HTERT RPE-1 (cell line): Measurements from ENCODE around the gene CIB1.

ENCODE experiments used
- in situ Hi-C: fragments of 300-500 bp; cut with MboI; formaldehyde crosslinking; loops from 4 replicates; pipeline ENCODE4 v1.14.3; 2020; ENCODE audit warnings: low sequenced_read_pairs

The CIB1 gene

DNA sequence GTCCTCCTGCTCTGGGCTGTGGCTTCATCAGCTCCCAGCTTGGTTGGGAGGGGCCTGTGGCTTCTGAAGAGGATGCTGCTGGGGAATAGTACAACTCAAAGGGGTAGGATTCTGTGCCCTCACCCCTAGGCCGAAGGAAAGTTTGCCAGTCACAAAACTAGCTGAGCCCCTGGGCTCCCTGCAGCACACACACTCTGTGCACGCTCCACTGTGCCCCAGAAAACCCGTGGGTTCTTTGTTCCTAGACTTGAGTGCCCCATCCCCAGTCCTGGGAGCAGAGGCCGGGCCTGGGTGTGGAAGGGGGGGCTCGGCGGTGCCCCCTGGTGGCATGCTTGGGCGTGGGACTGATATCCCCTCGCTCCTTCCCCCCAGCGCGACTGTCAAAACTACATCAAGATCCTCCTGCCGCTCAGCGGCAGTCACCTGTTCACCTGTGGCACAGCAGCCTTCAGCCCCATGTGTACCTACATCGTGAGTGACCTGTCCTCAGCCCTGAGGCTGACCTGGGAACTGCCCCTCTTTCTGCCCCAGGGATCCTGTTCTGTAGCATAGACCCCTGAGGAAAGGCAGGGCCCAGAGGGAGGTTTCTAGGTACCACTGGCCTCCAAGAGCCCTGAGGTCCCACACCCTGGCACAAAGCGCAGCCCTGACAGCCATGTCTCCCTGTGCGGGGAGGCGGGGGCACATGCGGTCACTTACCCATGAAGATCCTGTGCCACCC, 14.2 kb downstream of the CIB1 start:
- in situ Hi-C loops = no loop called here

DNA sequence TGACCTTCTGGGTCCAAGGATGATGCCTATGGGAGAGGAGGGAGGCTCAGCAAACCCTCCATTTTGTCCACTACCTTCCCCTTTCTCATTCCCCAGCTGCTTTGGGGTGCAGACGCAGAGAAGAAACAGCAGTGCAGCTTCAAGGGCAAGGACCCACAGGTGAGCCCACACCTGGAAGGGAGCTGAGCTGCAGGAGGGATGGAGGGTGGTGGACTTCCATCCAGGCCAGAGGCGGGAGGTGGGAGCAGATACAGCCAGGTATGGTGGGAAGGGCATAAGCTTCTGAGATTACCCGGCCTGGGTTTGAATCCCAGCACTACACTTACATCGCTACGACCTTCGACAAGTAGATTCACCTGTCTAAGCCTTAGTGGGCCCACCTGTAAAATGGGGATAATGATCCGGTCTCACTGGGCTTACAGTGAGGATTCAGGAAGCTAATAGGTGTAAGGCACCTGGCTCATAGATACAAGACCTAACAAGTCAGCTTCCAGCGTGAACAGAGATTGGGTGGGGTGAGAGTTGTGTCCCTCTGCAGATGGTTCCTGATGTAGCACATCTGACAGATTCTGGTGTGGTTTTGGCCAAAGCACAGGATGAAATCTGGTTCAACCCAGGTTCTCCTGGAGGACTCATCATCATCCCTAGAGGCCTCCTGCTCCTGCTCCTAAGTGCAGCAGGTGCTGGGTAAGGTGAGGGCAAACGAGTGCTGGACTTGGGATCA, 15.9 kb downstream of the CIB1 start:
- in situ Hi-C loops = no loop called here

DNA sequence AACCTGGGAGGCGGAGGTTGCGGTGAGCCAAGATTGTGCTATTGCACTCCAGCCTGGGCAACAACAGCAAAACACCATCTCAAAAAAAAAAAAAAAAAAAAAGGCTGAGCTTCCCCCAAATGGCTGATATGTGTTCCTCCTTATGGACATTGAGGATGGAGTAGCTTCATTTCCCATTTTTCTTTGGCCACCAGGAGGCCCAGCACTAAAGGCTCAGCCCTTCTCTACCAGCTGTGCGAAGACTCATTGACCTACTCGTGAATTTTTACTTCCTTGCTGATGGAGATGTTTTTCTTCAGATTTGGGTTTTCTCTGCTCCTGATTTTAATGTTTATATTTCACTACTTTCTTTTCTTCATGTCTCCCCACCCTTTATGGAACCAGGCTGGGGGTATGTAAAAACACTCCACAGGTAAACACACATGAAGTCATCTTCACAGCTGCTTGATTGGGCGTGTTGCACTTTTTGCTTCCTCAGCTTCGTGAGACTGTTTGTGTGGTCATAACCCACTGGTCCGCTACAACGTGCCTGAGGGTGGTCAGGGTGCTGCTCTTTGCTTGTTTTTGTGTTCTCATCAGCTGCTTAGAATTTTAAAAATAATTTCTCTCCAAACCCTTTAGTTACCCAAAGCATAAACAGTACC, 19.1 kb downstream of the CIB1 start:
- in situ Hi-C loops = no loop called here

DNA sequence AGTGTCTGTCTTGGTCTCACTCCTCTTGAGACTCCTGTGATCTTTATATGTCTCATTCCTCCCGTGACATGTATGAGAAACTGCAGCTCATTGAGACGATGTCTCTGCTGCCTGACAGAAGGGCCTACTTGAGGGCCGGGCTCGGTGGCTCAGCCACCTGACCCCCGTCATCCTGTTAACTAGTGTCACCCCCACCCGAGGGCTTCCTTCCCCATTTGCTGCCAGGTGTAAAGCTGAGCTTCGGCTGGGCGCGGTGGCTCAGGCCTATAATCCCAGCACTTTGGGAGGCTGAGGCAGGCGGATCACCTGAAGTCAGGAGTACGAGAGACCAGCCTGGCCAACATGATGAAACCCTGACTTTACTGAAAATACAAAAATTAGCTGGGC, 19.9 kb downstream of the CIB1 start:
- in situ Hi-C loops = no loop called here

DNA sequence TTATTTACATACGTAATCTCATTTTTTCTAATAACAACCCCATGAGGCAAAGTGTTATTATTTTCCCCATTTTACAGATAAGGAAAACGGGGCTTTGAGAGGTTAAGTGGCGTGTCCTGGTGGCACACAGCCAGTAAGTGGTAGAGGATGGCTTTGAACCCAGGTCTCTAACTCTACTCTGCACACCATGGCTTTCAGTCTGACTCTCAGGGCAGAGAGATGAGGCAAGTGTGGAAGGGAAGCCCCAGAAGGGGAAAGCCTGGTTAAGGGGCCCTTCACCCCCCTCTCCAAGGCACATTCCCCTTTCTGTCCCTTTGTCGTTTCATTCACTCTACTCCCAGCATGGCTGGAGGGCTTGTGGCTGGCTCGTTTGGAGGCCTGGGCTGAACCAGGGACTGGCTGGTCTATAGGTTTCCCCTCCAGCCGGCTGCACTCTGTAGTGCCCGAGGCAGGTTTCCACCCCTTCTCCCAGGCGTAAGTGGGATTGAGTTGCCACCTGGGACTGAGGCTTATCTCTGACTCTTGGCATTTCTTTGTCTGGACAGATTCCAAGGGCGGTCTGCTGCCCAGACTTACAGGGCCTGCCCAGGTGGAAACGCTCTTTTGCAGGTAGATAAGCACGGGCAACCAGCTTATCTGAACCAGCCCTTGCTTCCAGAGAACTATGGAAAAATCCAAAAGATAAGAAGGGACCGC, 20.5 kb downstream of the CIB1 start:
- in situ Hi-C loops = no loop called here

DNA sequence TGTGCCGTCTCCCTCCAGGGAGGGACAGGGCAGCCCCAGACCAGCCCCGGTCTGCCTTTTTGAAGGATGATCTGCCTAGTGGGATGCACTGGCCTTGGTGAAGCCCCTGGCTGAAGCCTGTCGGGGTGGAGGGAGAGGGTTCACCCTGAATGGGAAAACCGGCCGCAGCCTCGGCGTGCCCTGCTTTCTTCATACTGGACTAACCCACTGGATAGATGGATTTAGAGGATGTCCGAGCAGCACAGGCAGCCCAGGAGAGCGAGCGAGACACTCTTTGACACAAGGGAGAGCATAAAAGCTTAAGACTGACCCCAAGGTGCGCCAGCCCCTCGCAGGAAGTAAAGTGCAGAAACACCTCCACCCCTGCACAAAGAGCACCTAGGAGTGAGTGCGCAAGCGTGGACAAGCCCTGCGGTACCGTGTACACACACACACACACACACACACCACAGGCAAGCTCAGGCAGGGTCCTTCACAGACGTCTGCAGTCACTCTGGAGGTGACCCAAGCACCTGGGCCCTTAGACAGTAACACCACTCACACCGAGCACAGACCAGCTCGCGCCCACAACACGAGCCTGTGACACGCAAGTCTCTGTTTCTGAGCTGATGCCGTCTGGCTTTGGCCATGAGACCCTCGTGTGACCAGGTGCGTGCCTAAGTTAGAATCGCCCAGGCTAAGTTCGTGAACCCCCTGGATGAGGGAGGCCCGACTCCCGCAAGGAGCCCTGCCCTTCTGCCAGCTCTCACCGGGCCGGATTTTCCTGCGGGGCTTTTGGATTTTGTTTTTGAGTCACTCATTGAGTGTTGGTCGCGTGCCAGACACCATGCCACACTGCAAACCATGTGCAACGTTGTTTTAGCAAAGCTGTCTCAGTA, 21.3 kb downstream of the CIB1 start:
- in situ Hi-C loops = no loop called here

DNA sequence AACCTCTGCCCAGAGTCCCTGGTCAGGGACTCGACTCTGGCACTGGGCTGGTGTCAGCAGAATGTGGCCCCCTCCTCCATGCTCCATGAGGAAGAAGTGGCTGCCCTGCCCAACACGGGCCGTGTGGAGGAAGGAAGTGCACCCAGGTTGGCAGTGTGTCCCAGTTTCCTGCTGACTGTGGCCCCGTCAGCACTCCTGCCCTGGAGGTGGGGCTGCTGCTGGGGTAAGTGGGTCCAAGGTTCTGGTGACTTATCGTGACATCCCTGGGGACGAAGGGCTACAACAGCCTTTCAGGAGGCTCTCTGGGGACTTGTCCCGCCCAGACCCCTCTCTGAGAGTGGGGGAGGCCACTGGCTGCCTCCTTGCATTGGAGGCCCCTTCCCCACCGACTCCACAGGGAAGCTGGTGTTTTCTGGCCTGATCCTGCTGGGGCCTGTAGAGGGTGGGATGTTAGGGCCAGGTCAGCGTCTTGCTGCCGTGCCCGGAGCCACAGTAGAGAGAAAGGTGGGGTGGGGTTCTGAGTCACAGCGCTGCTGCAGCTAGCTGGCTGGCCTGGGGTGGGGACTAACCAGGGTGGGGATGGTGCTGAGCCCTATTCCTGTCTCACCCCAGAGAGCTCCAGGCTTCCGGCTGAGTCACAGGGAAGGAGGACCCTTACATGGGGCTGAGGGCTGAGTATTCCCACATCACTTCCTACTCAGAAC, 22.1 kb downstream of the CIB1 start:
- in situ Hi-C loops = no loop called here

DNA sequence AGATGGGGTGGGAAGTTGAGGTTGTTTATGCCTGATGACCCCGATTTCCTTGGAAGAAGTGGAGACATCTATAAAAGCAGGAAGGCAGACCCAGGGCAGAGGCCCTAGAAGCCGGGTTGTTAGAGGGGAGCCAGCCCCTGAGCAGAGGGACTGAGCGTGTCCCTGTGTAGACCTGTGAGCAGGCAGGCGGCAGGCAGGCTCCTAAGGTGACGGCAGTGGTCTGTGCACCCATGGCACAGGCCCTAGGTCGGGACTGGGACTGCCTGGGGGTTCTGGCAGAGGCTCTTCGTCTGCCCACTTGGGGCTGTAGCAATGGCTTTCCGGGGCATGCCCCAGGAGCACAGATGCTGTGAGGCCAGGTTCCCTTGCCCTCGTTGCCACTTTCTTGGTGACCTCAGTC, 22.7 kb downstream of the CIB1 start:
- in situ Hi-C loops = no loop called here

DNA sequence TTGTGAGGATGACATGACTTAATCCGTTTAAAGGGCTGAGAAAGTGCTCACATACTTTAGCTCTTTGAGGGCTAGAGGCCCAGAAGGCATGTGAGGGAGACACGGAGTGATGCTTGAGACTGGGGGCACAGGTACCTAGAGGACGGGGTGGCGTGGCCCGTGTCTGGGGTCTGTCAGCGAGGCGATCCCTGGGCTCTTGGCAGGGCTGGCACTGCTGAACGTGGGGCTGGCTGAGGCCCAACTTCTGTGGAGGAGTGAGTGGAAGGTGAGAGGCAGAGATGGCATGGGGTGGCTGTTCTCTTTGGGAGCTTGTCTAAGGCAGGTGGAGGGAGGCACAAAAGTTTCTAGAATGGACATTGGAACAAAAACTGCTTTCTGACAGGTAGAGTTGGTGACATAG, 23.1 kb downstream of the CIB1 start:
- in situ Hi-C loops = no loop called here

DNA sequence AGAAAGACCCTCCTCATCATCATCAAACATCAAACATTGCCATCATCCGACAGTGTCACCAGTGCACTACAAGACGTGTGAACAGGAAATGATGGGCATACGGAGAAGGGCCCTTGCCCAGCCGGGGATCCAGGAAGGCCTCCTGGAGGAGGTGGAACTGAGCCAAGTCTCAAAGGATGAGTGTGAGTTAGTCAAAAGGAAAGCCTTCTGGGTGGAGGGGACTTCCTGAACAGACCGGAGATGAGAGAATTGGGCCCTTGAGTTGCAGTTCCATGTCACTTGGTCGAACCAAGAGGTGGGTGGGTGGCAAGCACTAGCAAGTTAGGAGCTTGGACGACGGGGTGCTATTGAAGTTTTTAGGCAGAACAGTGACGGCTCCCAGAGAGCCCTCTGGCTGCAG, 24.1 kb downstream of the CIB1 start:
- in situ Hi-C loops = no loop called here

DNA sequence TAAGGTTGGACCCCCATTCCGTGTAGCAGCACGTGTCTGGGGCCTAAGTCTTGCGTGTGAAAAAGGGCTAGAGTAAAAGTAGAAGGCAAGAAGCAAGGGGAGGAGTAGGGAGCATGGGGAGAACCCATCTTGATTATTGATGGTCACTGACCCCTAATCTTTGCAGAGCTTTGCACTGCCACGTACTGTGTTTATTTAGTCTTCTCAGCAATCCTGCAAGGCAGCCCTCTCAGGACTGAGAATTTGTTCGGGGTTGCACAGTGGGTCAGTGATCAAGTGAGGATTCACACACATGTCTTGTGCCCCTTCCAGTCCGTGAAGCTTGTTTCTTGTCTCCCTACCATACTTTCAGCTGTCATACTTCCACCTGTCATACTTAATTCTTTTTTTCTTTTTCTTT, 25.4 kb downstream of the CIB1 start:
- in situ Hi-C loops = no loop called here

DNA sequence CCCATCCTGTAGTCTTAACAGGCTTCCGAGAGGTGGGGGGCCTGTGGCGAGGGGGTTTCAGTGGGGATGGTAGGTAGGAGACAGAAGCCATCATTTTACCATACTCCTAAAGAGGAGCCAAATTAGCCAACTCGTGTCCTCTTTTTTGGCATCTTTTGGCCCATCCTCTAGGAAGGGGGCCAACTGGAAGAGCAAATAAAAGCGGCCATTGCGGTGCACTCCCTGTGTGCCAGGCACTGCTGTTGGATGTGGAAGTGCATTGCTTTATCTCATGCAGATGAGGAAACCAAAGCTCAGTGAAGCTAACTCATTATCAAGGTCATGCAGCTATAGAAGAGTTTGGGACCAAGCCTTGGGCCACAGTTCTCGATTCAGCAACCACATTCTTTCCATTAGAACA, 26.5 kb downstream of the CIB1 start:
- in situ Hi-C loops = no loop called here

DNA sequence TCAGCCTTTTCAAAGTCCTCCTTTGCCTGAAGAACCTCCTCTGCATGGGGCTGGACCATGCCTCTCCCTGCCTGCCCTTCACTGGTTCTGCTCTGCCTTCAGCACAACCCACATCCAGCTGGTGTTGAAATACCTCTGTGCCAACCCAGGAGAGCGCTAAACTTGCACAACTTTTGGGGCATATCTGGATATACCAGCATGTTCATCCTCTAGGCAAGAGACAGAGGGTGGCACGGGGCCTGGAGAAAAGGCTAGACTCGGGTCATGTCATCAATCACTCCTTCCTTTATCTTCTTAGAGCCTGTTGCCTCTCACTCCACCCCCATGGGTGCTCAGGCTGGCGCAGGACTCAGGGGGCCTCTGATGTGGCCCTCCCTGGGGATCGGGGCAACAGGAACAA, 27.9 kb downstream of the CIB1 start:
- in situ Hi-C loops = no loop called here

DNA sequence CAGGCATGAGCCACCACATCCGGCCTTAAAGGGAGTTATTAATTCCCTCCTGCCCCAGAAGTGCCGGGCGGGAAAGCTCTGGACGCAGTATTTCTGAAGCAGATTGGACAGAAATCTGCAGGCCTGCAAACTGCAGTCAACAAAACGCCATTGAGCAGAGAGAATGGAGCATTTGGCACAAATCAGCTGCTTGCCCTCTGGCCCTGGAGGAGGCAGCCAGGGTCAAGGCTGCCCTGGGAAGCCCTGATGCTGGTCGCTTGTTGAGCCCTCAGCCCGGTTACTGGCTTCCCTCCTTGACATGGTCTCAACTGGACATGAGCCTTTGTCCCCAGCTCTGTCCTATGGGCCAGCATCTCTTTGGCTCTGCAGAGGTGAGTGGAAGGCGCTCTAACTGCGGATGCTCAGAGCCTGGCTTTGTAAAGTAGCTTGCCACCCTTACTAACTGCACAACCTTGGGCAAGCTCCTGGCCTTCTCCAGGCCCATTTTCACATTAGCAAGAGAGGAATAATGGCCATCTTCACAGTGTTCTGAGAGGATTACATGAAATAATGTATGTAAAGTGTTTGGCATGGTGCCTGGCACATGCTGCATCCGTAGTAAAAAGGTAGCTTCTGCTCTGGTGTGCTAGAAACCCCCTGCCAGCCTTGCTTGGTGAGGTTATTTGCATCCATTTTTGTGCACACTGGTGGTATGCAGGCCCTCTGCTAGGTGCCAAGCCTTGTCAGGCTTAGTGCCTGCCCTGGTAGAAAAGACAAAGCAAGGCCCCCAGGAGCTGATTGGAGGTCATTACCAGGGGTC, 28.5 kb downstream of the CIB1 start:
- in situ Hi-C loops = no loop called here

DNA sequence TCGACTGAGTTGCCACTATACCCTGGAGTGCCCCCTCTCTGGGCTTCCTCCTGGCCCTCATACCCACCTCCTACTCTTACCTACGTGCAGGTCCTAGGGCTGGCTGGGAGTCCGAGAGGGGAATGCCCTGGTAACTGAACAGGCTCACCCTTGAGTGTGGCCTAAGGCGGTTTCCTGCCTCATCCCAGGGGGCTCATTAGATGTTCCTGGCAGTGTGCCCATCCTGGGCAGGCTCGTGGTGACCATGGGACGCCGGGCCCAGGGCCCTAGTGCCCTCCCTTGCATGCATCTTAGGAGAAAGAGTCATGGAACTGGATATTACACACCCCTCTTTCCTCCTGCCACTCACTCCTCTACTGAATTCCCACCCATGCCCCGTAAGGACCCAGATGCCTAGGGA, 29.8 kb downstream of the CIB1 start:
- in situ Hi-C loops = no loop called here

DNA sequence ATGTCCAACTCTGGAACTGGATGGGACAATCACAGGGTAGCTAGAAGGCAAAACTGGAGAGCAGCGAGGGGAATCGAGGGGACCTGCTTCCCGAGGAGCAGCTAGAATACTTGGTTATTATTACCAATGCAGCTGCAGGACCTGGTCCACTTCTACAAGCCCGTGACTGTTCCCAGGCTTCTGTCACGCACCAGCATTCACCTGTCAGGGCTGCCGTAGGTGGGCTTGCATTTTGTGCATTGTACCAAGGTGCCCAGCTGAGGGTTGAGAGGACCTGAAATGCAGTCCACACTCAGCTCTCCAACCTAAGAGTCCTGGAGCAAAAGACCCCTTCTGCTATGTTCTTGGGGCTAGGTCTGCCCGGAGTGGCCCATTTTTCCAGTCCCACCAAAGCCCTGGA, 30.3 kb downstream of the CIB1 start:
- in situ Hi-C loops = no loop called here

DNA sequence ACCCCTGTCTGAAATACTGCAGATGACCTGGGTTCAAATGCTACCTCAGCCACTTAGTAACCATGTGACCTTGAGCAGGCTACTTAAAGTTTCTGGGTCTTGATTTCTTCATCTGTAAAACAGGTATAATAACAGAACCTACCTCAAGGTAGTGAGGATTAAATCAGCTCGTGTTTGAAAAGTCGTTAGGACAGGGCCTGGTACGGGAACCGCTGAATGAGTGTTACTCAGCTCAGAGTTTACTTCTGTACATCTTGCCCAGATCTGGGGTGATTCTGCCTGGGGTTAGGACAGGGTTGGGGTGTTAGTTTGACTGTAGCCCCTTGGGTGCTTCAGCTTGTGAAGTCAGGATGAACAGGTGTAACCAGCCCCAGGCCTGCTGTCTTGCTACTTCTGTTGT, 30.8 kb downstream of the CIB1 start:
- in situ Hi-C loops = no loop called here

DNA sequence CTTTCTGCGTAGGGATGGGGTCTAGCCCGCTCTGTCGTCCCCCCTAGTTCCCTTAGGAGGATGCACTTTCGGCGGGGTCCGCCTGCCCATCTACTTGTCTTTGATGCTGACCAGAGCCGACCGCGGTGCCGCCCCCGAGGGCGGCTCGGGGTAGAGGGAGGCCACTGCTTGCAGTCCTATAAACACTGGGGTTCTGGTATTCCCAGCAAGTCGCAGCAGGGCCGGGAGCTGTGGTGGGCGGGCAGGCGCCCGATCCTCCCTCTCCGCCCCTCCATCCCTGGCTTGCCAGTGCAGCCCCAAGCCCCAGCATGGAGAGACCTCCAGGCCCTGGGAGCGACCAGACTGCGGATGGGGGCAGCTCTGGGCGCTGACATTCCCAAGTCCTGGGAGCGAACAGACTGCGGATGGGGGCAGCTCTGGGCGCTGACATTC, 31.8 kb downstream of the CIB1 start:
- in situ Hi-C loops = no loop called here
